ENCODE measurements around the gene WASF3. TPM values are rescaled to one million over a fixed set of nuclear protein-coding genes. Genes with fewer than 3 reads are reported as not detected.

The WASF3 gene
- total RNA-seq, 1 experiment from 2014 or later: 2.6 TPM

- CTCF ChIA-PET: no interaction called here
Observed at GRCh38 chr13:26697069-26697955, 139.8 kb downstream of the WASF3 start.

GRCh38 chr13:26698392-26699196, 141.1 kb downstream of the WASF3 start:
- Histone ChIP-seq H3K4me3 (ENCODE audit: low read length) (peak overlapping the region; percentile 65), H4K20me1 (ENCODE audit: low read length) (no peaks in the 10 kb centered on the region), H3K4me1 (ENCODE audit: insufficient read depth, low read length) (peaks cover 5% of the 10 kb centered on the region; the same call in 1 of the 2 replicates), H3K9me3 (ENCODE audit: low read length) (no peaks in the 10 kb centered on the region), H3K36me3 (ENCODE audit: low read depth, low read length) (no peaks in the 10 kb centered on the region), H3K27me3 (ENCODE audit: low read length) (peaks cover 16% of the 10 kb centered on the region), H3K9ac (ENCODE audit: low read length) (no peak overlapping the region), H3F3A (ENCODE audit: low read length, unreplicated experiment) (no peaks in the 10 kb centered on the region), H3K9me2 (replicated peaks; ENCODE audit: low read length) (no peaks in the 10 kb centered on the region), H2AFZ (ENCODE audit: low read length) (peak overlapping the region; percentile 89), H3K27ac (ENCODE audit: low read length) (no peak overlapping the region), H3K4me2 (ENCODE audit: low read length) (peak overlapping the region; percentile 84), H3K79me2 (ENCODE audit: low read length) (no peaks in the 10 kb centered on the region)
- no TSS peak for BruUV-seq (replicated peaks)
- intact Hi-C loops (cut with micrococcal nuclease): loop anchor here (1.0 to 5.0 kb wide), 4 partner anchors 41 to 514 kb away; no protein-coding TSS in a partner anchor
- CTCF ChIA-PET: interaction anchor here (0.5 to 1.3 kb wide), 17 partner anchors 10 to 1951 kb away, joined by 3 to 34 read pairs (median 3); no protein-coding TSS in a partner anchor
- POLR2A ChIA-PET (ENCODE audit: unreplicated experiment): interaction anchor here (0.6 to 0.7 kb wide), 2 partner anchors 514 to 1101 kb away, joined by 3 to 4 read pairs; no protein-coding TSS in a partner anchor
- TF ChIP-seq EZH2phosphoT487 (IDR thresholded peaks at IDR 0.05; ENCODE audit: borderline replicate concordance, low read length) (no peak), EZH2 (IDR thresholded peaks at IDR 0.05; ENCODE audit: low read length, unreplicated experiment) (no peak), CTCF (conservative IDR thresholded peaks at IDR 0.05; ENCODE audit: low read depth, low read length) (peak; percentile 93)
- DNase-seq (peak; percentile 86), ATAC-seq (peak; percentile 95)

More at GRCh38 chr13:26697069-26697955, 139.8 kb downstream of the WASF3 start:
- no peak overlapping the region for H3K4me2 ChIP-seq (ENCODE audit: low read length)
- no peak overlapping the region for H3K27ac ChIP-seq (ENCODE audit: low read length)
- H4K20me1 ChIP-seq (ENCODE audit: low read length): no peaks in the 10 kb centered on the region
- BruUV-seq (replicated peaks): no TSS peak
- H3K9ac ChIP-seq (ENCODE audit: low read length): no peak overlapping the region
- H3K27me3 ChIP-seq (ENCODE audit: low read length): peaks cover 3% of the 10 kb centered on the region
- DNase-seq (no peak), ATAC-seq (no peak)
- H3K36me3 ChIP-seq (ENCODE audit: low read depth, low read length): no peaks in the 10 kb centered on the region
- POLR2A ChIA-PET (ENCODE audit: unreplicated experiment): no interaction called here
- H2AFZ ChIP-seq (ENCODE audit: low read length): no peak overlapping the region
- H3K79me2 ChIP-seq (ENCODE audit: low read length): no peaks in the 10 kb centered on the region
- H3K9me2 ChIP-seq (replicated peaks; ENCODE audit: low read length): no peaks in the 10 kb centered on the region
- peaks cover 5% of the 10 kb centered on the region; the same call in 1 of the 2 replicates for H3K4me1 ChIP-seq (ENCODE audit: insufficient read depth, low read length)
- H3K4me3 ChIP-seq (ENCODE audit: low read length): no peak overlapping the region
- intact Hi-C loops (cut with micrococcal nuclease): loop anchor here (5.0 kb wide), 1 partner anchor 200 kb away; no protein-coding TSS in a partner anchor
- H3K9me3 ChIP-seq (ENCODE audit: low read length): no peaks in the 10 kb centered on the region
- no peak for TF ChIP-seq EZH2 (IDR thresholded peaks at IDR 0.05; ENCODE audit: low read length, unreplicated experiment)
- TF ChIP-seq CTCF (conservative IDR thresholded peaks at IDR 0.05; ENCODE audit: low read depth, low read length): no peak
- TF ChIP-seq EZH2phosphoT487 (IDR thresholded peaks at IDR 0.05; ENCODE audit: borderline replicate concordance, low read length): no peak
- H3F3A ChIP-seq (ENCODE audit: low read length, unreplicated experiment): no peaks in the 10 kb centered on the region

Data from PC-3 (cell line).